Measurements from ENCODE around the gene CTNNA2. TPM values are rescaled to one million over a fixed set of nuclear protein-coding genes. Genes with fewer than 3 reads are reported as not detected.

CTNNA2 gene
- total RNA-seq, 1 donor from 2014 or later = 2.9 TPM

DNA sequence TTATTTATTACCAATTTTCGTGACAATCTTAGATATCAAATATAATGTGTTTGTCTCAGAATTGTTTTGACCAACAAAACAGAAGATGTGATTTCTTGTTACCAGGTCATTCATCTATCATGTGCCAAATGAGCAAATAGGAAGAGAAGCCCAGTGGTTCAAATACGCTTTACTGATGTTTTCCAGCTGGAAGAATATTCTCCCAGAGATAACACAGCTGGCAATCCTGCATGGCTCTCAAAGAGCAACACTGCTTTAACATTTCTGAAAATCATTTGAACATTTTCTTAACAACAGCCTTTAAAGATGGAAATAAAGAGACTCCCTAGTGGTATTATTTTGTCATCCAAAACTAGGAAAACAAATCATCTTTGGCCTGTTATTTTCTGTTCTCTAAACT is 359.8 kb downstream of the CTNNA2 start:
- TF ChIP-seq, protein P1, sequence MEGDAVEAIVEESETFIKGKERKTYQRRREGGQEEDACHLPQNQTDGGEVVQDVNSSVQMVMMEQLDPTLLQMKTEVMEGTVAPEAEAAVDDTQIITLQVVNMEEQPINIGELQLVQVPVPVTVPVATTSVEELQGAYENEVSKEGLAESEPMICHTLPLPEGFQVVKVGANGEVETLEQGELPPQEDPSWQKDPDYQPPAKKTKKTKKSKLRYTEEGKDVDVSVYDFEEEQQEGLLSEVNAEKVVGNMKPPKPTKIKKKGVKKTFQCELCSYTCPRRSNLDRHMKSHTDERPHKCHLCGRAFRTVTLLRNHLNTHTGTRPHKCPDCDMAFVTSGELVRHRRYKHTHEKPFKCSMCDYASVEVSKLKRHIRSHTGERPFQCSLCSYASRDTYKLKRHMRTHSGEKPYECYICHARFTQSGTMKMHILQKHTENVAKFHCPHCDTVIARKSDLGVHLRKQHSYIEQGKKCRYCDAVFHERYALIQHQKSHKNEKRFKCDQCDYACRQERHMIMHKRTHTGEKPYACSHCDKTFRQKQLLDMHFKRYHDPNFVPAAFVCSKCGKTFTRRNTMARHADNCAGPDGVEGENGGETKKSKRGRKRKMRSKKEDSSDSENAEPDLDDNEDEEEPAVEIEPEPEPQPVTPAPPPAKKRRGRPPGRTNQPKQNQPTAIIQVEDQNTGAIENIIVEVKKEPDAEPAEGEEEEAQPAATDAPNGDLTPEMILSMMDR (conservative IDR thresholded peaks at IDR 0.05) = no peak
- H3K4me1 Mint-ChIP-seq = no peaks in the 10 kb centered on the region
- H3K27me3 Mint-ChIP-seq (ENCODE audit: low read depth) = no peaks in the 10 kb centered on the region
- no peaks in the 10 kb centered on the region for H3K9me3 Mint-ChIP-seq
- no peaks in the 10 kb centered on the region for H3K36me3 Mint-ChIP-seq (ENCODE audit: low read depth)
- DNase-seq (ENCODE audit: low read depth, low spot score) = no peak
- no peak overlapping the region for H3K27ac Mint-ChIP-seq (ENCODE audit: unreplicated experiment)
- no peak overlapping the region for H3K4me3 Mint-ChIP-seq

DNA sequence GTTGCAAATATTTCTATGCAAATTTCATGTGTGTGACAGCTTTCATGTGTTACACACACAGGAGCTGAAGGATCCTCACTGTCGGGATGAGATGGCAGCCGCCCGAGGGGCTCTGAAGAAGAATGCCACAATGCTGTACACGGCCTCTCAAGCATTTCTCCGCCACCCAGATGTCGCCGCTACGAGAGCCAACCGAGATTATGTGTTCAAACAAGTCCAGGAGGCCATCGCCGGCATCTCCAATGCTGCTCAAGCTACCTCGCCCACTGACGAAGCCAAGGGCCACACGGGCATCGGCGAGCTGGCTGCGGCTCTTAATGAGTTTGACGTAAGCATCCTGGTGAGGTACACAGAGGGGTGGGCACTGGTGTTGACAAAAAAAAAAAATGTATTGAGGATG is 361.2 kb downstream of the CTNNA2 start:
- H3K36me3 Mint-ChIP-seq (ENCODE audit: low read depth) = no peaks in the 10 kb centered on the region
- H3K27me3 Mint-ChIP-seq (ENCODE audit: low read depth) = peaks cover under 1% of the 10 kb centered on the region
- TF ChIP-seq, protein P1 (conservative IDR thresholded peaks at IDR 0.05) = no peak
- peaks cover 6% of the 10 kb centered on the region for H3K9me3 Mint-ChIP-seq
- no peak overlapping the region for H3K27ac Mint-ChIP-seq (ENCODE audit: unreplicated experiment)
- no peak for DNase-seq (ENCODE audit: low read depth, low spot score)
- H3K4me1 Mint-ChIP-seq = no peaks in the 10 kb centered on the region
- no peak overlapping the region for H3K4me3 Mint-ChIP-seq

DNA sequence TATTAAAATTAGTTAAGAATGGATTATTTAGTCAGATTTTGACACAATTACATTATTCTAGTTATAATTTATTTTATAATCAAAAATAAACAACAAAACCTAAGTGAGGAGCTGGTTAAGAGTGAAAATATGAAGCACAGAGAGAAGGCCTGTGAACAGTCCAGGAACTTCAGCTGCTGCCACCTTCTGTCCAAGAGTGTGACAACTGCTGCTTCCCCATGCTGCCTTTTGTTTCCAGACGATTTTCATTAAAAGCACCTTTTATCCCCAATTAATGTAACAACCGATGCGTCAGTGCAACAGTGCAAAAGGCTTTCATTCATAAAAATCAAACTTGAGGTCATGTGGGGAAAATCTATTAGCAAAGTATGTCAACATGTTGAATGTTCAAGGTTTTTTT is 363.6 kb downstream of the CTNNA2 start:
- H3K4me3 Mint-ChIP-seq = no peak overlapping the region
- H3K36me3 Mint-ChIP-seq (ENCODE audit: low read depth) = no peaks in the 10 kb centered on the region
- TF ChIP-seq, protein P1 (conservative IDR thresholded peaks at IDR 0.05) = peak; percentile 60

DNA sequence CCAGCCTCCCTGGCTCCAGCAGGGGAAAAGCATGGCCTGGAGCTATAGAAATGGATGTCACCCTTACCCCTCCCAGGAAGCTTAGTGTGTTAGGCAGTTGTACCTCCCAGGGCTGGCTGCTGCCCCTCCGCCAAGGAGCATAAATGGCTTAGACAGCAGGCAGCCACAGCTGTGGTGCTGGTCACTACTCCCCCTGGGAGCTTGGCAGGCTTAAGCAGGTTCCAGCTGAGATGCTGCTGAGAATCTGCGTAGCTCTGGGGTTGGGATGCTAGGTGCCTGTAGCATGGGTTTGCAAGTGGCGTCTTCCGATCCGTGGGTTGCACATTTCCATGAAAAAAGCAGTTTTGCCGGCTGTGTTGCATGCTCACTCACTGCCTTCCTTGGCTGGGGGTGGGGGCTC is 369.7 kb downstream of the CTNNA2 start:
- H3K27me3 Mint-ChIP-seq (ENCODE audit: low read depth) = peaks cover 6% of the 10 kb centered on the region
- no peak overlapping the region for H3K27ac Mint-ChIP-seq (ENCODE audit: unreplicated experiment)
- H3K4me1 Mint-ChIP-seq = no peaks in the 10 kb centered on the region
- peaks cover 11% of the 10 kb centered on the region for H3K9me3 Mint-ChIP-seq
- H3K36me3 Mint-ChIP-seq (ENCODE audit: low read depth) = no peaks in the 10 kb centered on the region
- DNase-seq (ENCODE audit: low read depth, low spot score) = no peak
- TF ChIP-seq, protein P1 (conservative IDR thresholded peaks at IDR 0.05) = no peak
- H3K4me3 Mint-ChIP-seq = no peak overlapping the region

More for the DNA sequence above, 363.6 kb downstream of the CTNNA2 start:
- DNase-seq (ENCODE audit: low read depth, low spot score) = no peak
- H3K27ac Mint-ChIP-seq (ENCODE audit: unreplicated experiment) = no peak overlapping the region
- H3K27me3 Mint-ChIP-seq (ENCODE audit: low read depth) = peaks cover 6% of the 10 kb centered on the region
- H3K9me3 Mint-ChIP-seq = peaks cover 11% of the 10 kb centered on the region
- no peaks in the 10 kb centered on the region for H3K4me1 Mint-ChIP-seq

- no peak overlapping the region for H3K4me3 Mint-ChIP-seq
- no peaks in the 10 kb centered on the region for H3K9me3 Mint-ChIP-seq
- peak; percentile 43 for DNase-seq (ENCODE audit: low read depth, low spot score)
- no peak overlapping the region for H3K27ac Mint-ChIP-seq (ENCODE audit: unreplicated experiment)
- H3K36me3 Mint-ChIP-seq (ENCODE audit: low read depth) = no peaks in the 10 kb centered on the region
- H3K4me1 Mint-ChIP-seq = no peaks in the 10 kb centered on the region
- H3K27me3 Mint-ChIP-seq (ENCODE audit: low read depth) = peaks cover 10% of the 10 kb centered on the region
- TF ChIP-seq, protein P1 (conservative IDR thresholded peaks at IDR 0.05) = peak; percentile 90
These were observed 375.0 kb downstream of the CTNNA2 start for GRCh38 chr2:79887747-79888374.
